Nephron (organoid): Measurements from ENCODE around the gene NAA35.

Experiments
- H3K27ac Mint-ChIP-seq, 3 experiments: 2 replicates each; pipeline ENCODE4 v1.8.0; 2020; ENCODE audit warnings: mixed read lengths in 3 of 3, mild to moderate bottlenecking in 2 of 3, moderate library complexity in 1 of 3
- H3K27me3 Mint-ChIP-seq: 2 replicates; pipeline ENCODE4 v1.8.0; 2021; ENCODE audit warnings: low read depth, mild to moderate bottlenecking, moderate library complexity, mixed read lengths
- H3K36me3 Mint-ChIP-seq: 2 replicates; pipeline ENCODE4 v1.8.0; 2020; ENCODE audit warnings: low read depth, mixed read lengths
- H3K4me1 Mint-ChIP-seq: 2 replicates; pipeline ENCODE4 v1.8.0; 2020; ENCODE audit warnings: mixed read lengths
- H3K4me3 Mint-ChIP-seq, 3 experiments: 2 replicates each; pipeline ENCODE4 v1.8.0; 2020; ENCODE audit warnings: mild to moderate bottlenecking in 3 of 3, mixed read lengths in 3 of 3, moderate library complexity in 2 of 3
- H3K9me3 Mint-ChIP-seq: 2 replicates; pipeline ENCODE4 v1.8.0; 2020; ENCODE audit warnings: mixed read lengths
- TF ChIP-seq, protein P1 (sequence below), 3 experiments: fragments of 200-600 bp; sonication (generic); IDR thresholded peaks; one replicate each; pipeline ENCODE4 v1.5.0; 2021; ENCODE audit warnings: antibody characterized with exemption in 3 of 3; ENCODE audit not compliant: unreplicated experiment in 3 of 3

The NAA35 gene

GRCh38 chr9:86036555-86036954 is 95.6 kb downstream of the NAA35 start:
- H3K36me3 Mint-ChIP-seq = peaks cover 82% of the 10 kb centered on the region
- H3K4me3 Mint-ChIP-seq = no peak overlapping the region
- H3K4me1 Mint-ChIP-seq = peaks cover 11% of the 10 kb centered on the region
- TF ChIP-seq, protein P1, sequence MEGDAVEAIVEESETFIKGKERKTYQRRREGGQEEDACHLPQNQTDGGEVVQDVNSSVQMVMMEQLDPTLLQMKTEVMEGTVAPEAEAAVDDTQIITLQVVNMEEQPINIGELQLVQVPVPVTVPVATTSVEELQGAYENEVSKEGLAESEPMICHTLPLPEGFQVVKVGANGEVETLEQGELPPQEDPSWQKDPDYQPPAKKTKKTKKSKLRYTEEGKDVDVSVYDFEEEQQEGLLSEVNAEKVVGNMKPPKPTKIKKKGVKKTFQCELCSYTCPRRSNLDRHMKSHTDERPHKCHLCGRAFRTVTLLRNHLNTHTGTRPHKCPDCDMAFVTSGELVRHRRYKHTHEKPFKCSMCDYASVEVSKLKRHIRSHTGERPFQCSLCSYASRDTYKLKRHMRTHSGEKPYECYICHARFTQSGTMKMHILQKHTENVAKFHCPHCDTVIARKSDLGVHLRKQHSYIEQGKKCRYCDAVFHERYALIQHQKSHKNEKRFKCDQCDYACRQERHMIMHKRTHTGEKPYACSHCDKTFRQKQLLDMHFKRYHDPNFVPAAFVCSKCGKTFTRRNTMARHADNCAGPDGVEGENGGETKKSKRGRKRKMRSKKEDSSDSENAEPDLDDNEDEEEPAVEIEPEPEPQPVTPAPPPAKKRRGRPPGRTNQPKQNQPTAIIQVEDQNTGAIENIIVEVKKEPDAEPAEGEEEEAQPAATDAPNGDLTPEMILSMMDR (IDR thresholded peaks at IDR 0.05; ENCODE audit: unreplicated experiment in 3 of 3) = no peak
- H3K9me3 Mint-ChIP-seq = no peaks in the 10 kb centered on the region
- H3K27me3 Mint-ChIP-seq = no peaks in the 10 kb centered on the region
- peak overlapping the region in 2 of 3 experiments; percentile 4 to 41 for H3K27ac Mint-ChIP-seq

- H3K27ac Mint-ChIP-seq = peak overlapping the region in 2 of 3 experiments; percentile 54 to 72
Measured at GRCh38 chr9:86039991-86040860, 99.3 kb downstream of the NAA35 start.

GRCh38 chr9:86040861-86041155 is 99.9 kb downstream of the NAA35 start:
- TF ChIP-seq, protein P1 (IDR thresholded peaks at IDR 0.05; ENCODE audit: unreplicated experiment in 3 of 3) = no peak
- H3K27ac Mint-ChIP-seq = peak overlapping the region; percentile 54 to 79 (median 72)
- H3K4me1 Mint-ChIP-seq = peaks cover 23% of the 10 kb centered on the region
- H3K27me3 Mint-ChIP-seq = no peaks in the 10 kb centered on the region
- H3K36me3 Mint-ChIP-seq = peaks cover 70% of the 10 kb centered on the region
- H3K4me3 Mint-ChIP-seq = no peak overlapping the region
- no peaks in the 10 kb centered on the region for H3K9me3 Mint-ChIP-seq

More at GRCh38 chr9:86039991-86040860, 99.3 kb downstream of the NAA35 start:
- H3K27me3 Mint-ChIP-seq = no peaks in the 10 kb centered on the region
- H3K9me3 Mint-ChIP-seq = no peaks in the 10 kb centered on the region
- TF ChIP-seq, protein P1 (IDR thresholded peaks at IDR 0.05; ENCODE audit: unreplicated experiment in 3 of 3) = no peak
- no peak overlapping the region for H3K4me3 Mint-ChIP-seq
- peaks cover 69% of the 10 kb centered on the region for H3K36me3 Mint-ChIP-seq
- H3K4me1 Mint-ChIP-seq = peaks cover 21% of the 10 kb centered on the region

DNA sequence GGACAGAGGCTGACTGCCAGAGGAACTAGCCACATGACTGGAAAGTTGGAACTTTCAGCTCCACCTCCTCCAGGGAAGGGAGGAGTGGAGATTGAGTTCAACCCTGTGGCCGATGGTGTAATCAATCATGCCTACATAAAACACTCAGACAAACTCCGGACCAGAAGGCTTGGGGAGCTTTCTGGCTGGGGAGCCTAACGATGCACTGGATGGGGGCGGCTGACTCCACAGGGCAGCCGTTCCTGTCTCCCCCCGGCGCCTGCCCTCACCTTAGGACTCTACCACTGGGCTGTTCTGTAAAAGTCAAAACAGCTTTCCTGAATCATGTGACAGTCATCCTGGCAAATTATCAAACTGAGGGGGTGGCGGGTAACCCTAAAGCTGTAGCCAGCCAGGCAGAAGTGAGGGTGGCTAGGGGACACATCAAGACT is 100.4 kb downstream of the NAA35 start:
- TF ChIP-seq, protein P1 (IDR thresholded peaks at IDR 0.05; ENCODE audit: unreplicated experiment in 3 of 3) = no peak
- peaks cover 68% of the 10 kb centered on the region for H3K36me3 Mint-ChIP-seq
- H3K27me3 Mint-ChIP-seq = no peaks in the 10 kb centered on the region
- H3K9me3 Mint-ChIP-seq = no peaks in the 10 kb centered on the region
- peak overlapping the region in 2 of 3 experiments; percentile 12 to 42 for H3K4me3 Mint-ChIP-seq
- peaks cover 28% of the 10 kb centered on the region for H3K4me1 Mint-ChIP-seq
- peak overlapping the region; percentile 54 to 79 (median 72) for H3K27ac Mint-ChIP-seq

DNA sequence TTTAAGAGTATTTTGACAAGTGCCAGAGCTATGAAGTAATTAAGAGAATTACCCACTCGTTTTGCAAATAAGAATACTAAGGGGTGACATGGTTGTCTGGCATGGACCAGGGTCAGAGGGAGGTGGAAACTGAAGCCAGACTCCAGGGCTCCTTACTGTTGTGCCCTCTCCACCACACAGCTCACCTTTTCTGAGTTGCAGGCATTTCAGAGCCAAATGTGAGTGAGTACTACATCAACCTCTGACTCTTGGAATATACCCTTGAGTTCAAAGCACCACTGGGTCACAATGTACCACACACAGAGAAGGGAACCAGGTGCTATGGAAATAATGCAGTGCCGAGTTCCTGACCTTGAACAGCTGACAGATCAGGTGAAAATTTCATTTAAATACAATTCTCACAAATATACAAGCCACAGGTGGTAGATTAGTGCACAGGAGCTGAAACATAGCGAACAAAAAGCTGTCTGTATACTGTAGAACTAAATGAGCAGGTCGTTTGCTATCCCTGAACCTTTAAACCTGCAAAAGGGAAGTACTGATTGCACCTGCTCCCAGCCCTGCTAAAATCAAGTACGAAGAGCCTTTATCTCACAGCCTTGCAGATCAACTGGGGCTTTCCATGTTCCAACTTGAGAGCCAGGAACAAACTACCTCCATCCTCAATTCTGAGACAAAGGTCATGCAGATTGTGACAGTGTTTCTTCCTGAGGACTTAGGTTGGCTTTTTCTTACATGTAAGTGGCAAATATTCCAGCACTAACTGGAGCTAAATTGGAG is 101.4 kb downstream of the NAA35 start:
- Mint-ChIP-seq H3K27ac (peak overlapping the region in 2 of 3 experiments; percentile 44 to 67), H3K4me3 (no peak overlapping the region), H3K9me3 (peaks cover 2% of the 10 kb centered on the region), H3K4me1 (peaks cover 39% of the 10 kb centered on the region), H3K27me3 (no peaks in the 10 kb centered on the region), H3K36me3 (peaks cover 71% of the 10 kb centered on the region)
- TF ChIP-seq, protein P1 (IDR thresholded peaks at IDR 0.05; ENCODE audit: unreplicated experiment in 3 of 3) = no peak
